GM12878 (cell line): ENCODE data around the gene FBXL7. TPM values are rescaled to one million over a fixed set of nuclear protein-coding genes. Genes with fewer than 3 reads are reported as not detected.

Experiments
- ATAC-seq: fragments of 200-7000 bp; cut with Tn5 transposase; 3 replicates; pipeline ENCODE4 v1.9.1; 2020; ENCODE audit warnings: mild to moderate bottlenecking, moderate library complexity
- BruUV-seq: library from RNA; stranded (reverse); fragments of 400-500 nt; replicated peaks from 2 replicates; lab custom pipeline; 2021; lab: Mats Ljungman, UMichigan
- CTCF ChIA-PET: fragments of 300-600 bp; sonication (Branson Sonifier 250); formaldehyde crosslinking; extraction: SDS; loops from one replicate; lab custom pipeline; 2021; ENCODE audit warnings: inconsistent platforms; lab: Yijun Ruan, JAX
- POLR2A ChIA-PET: fragments of 350-600 bp; formaldehyde crosslinking; extraction: SDS; loops from one replicate; lab custom pipeline; 2021; ENCODE audit warnings: inconsistent platforms; lab: Charles Lee
- RAD21 ChIA-PET: fragments of 300-600 bp; sonication (Branson Sonifier 250); formaldehyde crosslinking; loops from one replicate; lab custom pipeline; 2023; ENCODE audit warnings: antibody characterized with exemption; ENCODE audit not compliant: unreplicated experiment; lab: Charles Lee
- SMC1A ChIA-PET: fragments of 300-600 bp; sonication (Branson Sonifier 250); formaldehyde crosslinking; loops from one replicate; lab custom pipeline; 2023; ENCODE audit not compliant: unreplicated experiment, uncharacterized antibody; lab: Charles Lee
- DNase-seq: peaks from one replicate; pipeline ENCODE4 v3.0.0-alpha.2; 2011; ENCODE audit warnings: low read depth, low spot score
- FAIRE-seq: peaks from 3 replicates; lab custom pipeline; 2011; peaks lifted over from hg19 to GRCh38; lab: Jason Lieb, UNC
- H2AFZ ChIP-seq: 2 replicates; pipeline ENCODE4 v1.6.0; 2011; ENCODE audit warnings: low read depth, low read length, control low read depth; ENCODE audit not compliant: control insufficient read depth
- H3K27ac ChIP-seq: 2 replicates; pipeline ENCODE4 v1.5.1; 2011; ENCODE audit warnings: control low read depth; ENCODE audit not compliant: control insufficient read depth, insufficient read depth
- H3K27me3 ChIP-seq, 2 experiments: replicated peaks in 1 of 2; 2 replicates each; pipeline versions ENCODE4 v1.6.0 to v1.6.1; 2011; ENCODE audit warnings: low read length in 1 of 2; ENCODE audit not compliant: control insufficient read depth in 2 of 2, insufficient read depth in 2 of 2
- H3K36me3 ChIP-seq, 2 experiments: 2 replicates each; pipeline ENCODE4 v1.5.1; 2011; ENCODE audit warnings: low read length in 1 of 2; ENCODE audit not compliant: control insufficient read depth in 2 of 2, insufficient read depth in 2 of 2
- H3K4me1 ChIP-seq: 2 replicates; pipeline ENCODE4 v1.6.1; 2011; ENCODE audit warnings: mild to moderate bottlenecking, low read length, moderate library complexity, mixed read lengths; ENCODE audit not compliant: control insufficient read depth, insufficient read depth
- H3K4me2 ChIP-seq: 2 replicates; pipeline ENCODE4 v1.6.0; 2011; ENCODE audit warnings: control low read depth; ENCODE audit not compliant: control insufficient read depth, insufficient read depth
- H3K4me3 ChIP-seq: fragments of 200-600 bp; sonication (generic); 2 replicates; pipeline ENCODE4 v1.5.1; 2016
- H3K79me2 ChIP-seq: 2 replicates; pipeline ENCODE4 v1.6.0; 2011; ENCODE audit warnings: low read length; ENCODE audit not compliant: control insufficient read depth, insufficient read depth
- H3K9ac ChIP-seq: 2 replicates; pipeline ENCODE4 v1.8.0; 2011; ENCODE audit warnings: low read length, control low read depth, mixed read lengths; ENCODE audit not compliant: control insufficient read depth, insufficient read depth
- H3K9me3 ChIP-seq: replicated peaks from 3 replicates; pipeline ENCODE4 v1.5.1; 2011; ENCODE audit warnings: mild to moderate bottlenecking, low read length; ENCODE audit not compliant: control insufficient read depth, insufficient read depth
- H4K20me1 ChIP-seq: 2 replicates; pipeline ENCODE4 v1.6.0; 2011; ENCODE audit not compliant: control insufficient read depth, insufficient read depth
- STAT1 ChIP-seq: fragments of 450-650 bp; conservative IDR thresholded peaks from 2 replicates; pipeline ENCODE4 v1.6.1; 2014; ENCODE audit warnings: antibody characterized with exemption, mild to moderate bottlenecking
- ZNF24 ChIP-seq: fragments of 450-650 bp; IDR thresholded peaks from 2 replicates; pipeline ENCODE4 v1.6.1; 2017; ENCODE audit warnings: antibody characterized with exemption, mild to moderate bottlenecking
- WGBS: methylation state at CpG from one replicate; pipeline ENCODE4 v1.1.6; 2016; ENCODE audit warnings: low lambda C conversion rate; ENCODE audit not compliant: insufficient replicate concordance, insufficient coverage; ENCODE audit errors: missing lambda C conversion rate; 5-methylcytosine and 5-hydroxymethylcytosine counted together
- in situ Hi-C: fragments of 300-500 bp; cut with MboI; formaldehyde crosslinking; loops from 9 replicates; pipeline ENCODE4 v1.14.3; 2018; ENCODE audit warnings: mixed read lengths
- intact Hi-C: fragments of 100-400 bp; cut with micrococcal nuclease; formaldehyde crosslinking; loops from one replicate; pipeline ENCODE4 v1.14.2; 2022; ENCODE audit not compliant: unreplicated experiment
- polyA plus RNA-seq, 11 experiments: library from polyadenylated mRNA; depleted of rRNA in 4 of 11; unstranded in 6 of 11; stranded (reverse) in 5 of 11; fragments of >200 nt; fragmentation: Nextera tagmentation in 4 of 11; fragmentation: Illumina TruSeq in 1 of 11; extraction: Ambion mirVana in 4 of 11; extraction: Trizol in 1 of 11; gene quantifications; 1 replicate in 1 of 11; 2 replicates in 10 of 11; pipeline versions ENCODE4 v1.2.1 to v1.2.3, GENCODE V29; 2011 to 2016; ENCODE audit warnings: inconsistent platforms in 2 of 11, missing spikeins in 2 of 11, low read depth in 1 of 11
- total RNA-seq, 4 experiments: library from RNA; depleted of rRNA in 3 of 4; stranded (reverse); fragments of >200 nt in 3 of 4; fragmentation: Illumina TruSeq in 1 of 4; extraction: Trizol in 1 of 4; gene quantifications; 2 replicates each; pipeline versions ENCODE4 v1.2.1 to v1.2.3, GENCODE V29; 2013 to 2021
- TF ChIP-seq, protein P1 (sequence below): IDR thresholded peaks from 2 replicates; pipeline ENCODE4 v1.6.1; 2011; ENCODE audit warnings: low read depth, mild to moderate bottlenecking, low read length, moderate library complexity, borderline replicate concordance; ENCODE audit errors: extremely low read depth

Gene FBXL7
- total and polyA plus RNA-seq, 10 of the 15 experiments (the other 5 are each of a cell fraction or from before 2014, with no cell fraction given) = 0.03 to 0.44 (median 0.16) TPM

DNA sequence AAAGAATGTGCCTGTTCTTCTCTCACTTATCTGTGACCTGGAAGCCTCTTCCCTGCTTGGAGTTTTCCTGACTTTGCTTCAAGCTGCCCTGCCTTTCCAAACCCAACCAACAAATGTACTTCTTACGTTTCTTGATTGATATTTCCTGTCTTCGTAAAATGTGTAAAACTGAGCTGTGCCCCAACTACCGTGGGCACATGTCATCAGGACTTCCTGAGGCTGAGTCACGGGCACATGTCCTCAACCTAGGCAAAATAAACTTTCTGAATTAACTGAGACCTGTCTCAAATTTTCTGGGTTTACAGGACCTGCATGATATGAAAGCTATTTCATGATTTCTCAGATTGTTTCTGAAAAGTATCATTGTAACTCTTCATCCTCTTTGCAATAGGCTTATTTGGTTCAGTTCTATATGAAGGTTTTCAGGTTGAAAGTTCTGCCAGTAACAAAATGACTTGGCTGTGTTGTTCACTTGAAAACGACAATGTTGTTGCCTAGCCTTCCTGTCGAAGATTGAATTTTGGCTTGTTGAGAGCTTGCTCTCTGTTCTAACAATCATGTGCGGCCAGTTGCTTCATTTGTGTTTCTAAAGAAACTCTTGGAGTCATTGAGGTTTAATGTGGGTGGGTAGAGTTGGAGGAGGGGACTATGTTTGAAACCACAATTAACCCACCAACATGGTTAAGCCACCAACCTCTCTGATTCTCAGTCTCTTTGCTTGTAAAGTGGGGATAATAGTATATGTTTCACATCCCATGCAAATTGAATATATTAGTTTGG, 145.6 kb downstream of the FBXL7 start:
- TF ChIP-seq ZNF24 = no peak
- TF ChIP-seq, protein P1, sequence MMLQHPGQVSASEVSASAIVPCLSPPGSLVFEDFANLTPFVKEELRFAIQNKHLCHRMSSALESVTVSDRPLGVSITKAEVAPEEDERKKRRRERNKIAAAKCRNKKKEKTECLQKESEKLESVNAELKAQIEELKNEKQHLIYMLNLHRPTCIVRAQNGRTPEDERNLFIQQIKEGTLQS = no peak
- TF ChIP-seq, all 136 proteins: peak for 0
- BruUV-seq = no TSS peak
- Histone ChIP-seq H3K27me3 (no peaks in the 10 kb centered on the region), H3K27ac (no peak overlapping the region), H3K4me2 (no peak overlapping the region), H3K4me3 (no peak overlapping the region), H2AFZ (no peak overlapping the region), H3K9ac (no peak overlapping the region), H3K4me1 (no peaks in the 10 kb centered on the region), H3K36me3 (no peaks in the 10 kb centered on the region), H4K20me1 (no peaks in the 10 kb centered on the region), H3K9me3 (no peaks in the 10 kb centered on the region), H3K79me2 (no peaks in the 10 kb centered on the region)
- ChIA-PET SMC1A (no interaction called here), POLR2A (no interaction called here), RAD21 (no interaction called here), CTCF (no interaction called here)
- WGBS = 6% methylated on average over 7 of the region's 7 CpGs
- in situ Hi-C loops = no loop called here
- intact Hi-C loops = no loop called here
- ATAC-seq (no peak), DNase-seq (no peak), FAIRE-seq (no peak)

DNA sequence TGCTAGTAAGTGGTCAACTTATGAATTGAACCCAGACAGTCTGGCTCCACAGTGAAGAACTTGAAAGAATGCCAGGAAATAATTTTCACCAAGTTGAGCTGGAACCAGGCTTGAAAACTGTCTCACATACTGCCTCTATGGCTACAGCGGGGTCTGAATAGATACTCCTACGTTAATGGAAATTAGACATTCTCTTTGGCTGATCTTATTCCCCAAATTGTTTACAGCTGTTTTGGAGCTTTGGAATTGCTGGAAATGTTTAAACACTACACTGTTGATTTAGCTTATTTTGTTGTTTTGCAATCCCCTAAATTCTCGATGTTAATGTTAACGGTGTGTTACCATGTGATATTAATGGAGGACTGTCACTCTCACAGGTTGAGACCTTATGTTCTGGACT, 146.4 kb downstream of the FBXL7 start:
- no peak overlapping the region for H3K9ac ChIP-seq
- BruUV-seq = no TSS peak
- WGBS = 33% methylated on average over 4 of the region's 4 CpGs
- RAD21 ChIA-PET = no interaction called here
- no peaks in the 10 kb centered on the region for H4K20me1 ChIP-seq
- no peak for DNase-seq
- H3K79me2 ChIP-seq = no peaks in the 10 kb centered on the region
- H2AFZ ChIP-seq = no peak overlapping the region
- H3K27me3 ChIP-seq = no peaks in the 10 kb centered on the region
- no peak overlapping the region for H3K4me3 ChIP-seq
- in situ Hi-C loops = no loop called here
- SMC1A ChIA-PET = no interaction called here
- H3K4me2 ChIP-seq = no peak overlapping the region
- CTCF ChIA-PET = interaction anchor here (0.7 kb wide), 1 partner anchor 678 kb away, joined by 3 read pairs; no protein-coding TSS in a partner anchor
- POLR2A ChIA-PET = no interaction called here
- no peak for TF ChIP-seq STAT1
- no peaks in the 10 kb centered on the region for H3K36me3 ChIP-seq
- no peak for FAIRE-seq
- ATAC-seq = no peak
- H3K27ac ChIP-seq = no peak overlapping the region
- intact Hi-C loops = no loop called here
- no peaks in the 10 kb centered on the region for H3K9me3 ChIP-seq
- no peaks in the 10 kb centered on the region for H3K4me1 ChIP-seq
